GM12872 (cell line): ENCODE measurements around the gene CADM2.
A peak's percentile ranks its signal among the peaks of the same experiment; 100 is the strongest.

Experiments used
- CTCF ChIP-seq: IDR thresholded peaks from 3 replicates; pipeline ENCODE4 v1.5.1; 2011; ENCODE audit warnings: low read depth, mild to moderate bottlenecking, low read length, moderate library complexity; ENCODE audit not compliant: insufficient read depth

CADM2 gene

DNA sequence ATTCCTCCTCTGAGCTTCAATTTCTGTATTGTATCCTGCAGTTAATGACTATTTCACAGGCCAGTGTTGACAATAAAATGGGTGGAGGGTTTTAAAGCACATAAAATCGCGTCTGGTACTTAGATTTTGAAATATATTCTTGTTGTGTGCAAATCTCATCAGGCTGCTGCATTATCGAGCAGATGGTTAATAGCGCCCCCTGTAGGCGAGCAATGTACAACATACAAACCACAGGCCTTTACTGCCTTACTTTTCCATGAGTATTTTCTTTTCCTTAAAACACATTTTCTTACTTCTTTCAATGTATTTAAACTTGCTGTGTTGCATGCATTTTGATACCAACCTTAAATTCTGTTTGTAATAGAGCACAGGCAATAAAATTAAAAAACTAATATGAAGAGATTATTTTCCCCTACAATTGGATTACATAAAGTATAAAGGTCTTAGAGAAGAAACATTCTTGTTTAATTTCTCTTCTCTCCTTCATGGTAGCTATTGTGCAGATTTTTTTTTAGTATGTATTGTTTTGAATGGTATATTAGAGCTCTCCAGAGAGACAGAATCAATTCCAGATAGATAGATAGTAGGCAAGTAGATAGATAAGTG is 608.4 kb downstream of the CADM2 start:
- TF ChIP-seq CTCF: peak; percentile 70

- TF ChIP-seq CTCF: no peak
Measured at GRCh38 chr3:85570819-85571218, 612.0 kb downstream of the CADM2 start.

DNA sequence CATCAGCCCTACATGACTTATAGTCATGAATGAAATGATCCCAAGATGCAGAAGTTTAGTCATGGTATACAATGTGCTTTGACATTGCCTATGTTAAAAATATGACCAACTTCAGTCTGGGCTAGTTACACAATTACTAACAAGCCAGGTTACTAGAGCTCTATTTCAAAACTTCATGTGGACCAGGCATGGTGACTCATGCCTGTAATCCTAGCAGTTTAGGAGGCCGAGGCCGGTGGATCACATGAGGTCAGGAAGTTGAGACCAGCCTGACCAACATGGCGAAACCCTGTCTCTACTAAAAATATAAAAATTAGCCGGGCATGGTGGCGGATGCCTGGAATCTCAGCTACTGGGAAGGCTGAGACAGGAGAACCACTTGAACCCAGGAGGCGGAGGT is 613.0 kb downstream of the CADM2 start:
- TF ChIP-seq CTCF: no peak

GRCh38 chr3:85572426-85572825 is 613.6 kb downstream of the CADM2 start:
- no peak for TF ChIP-seq CTCF

- no peak for TF ChIP-seq CTCF
Measured at GRCh38 chr3:85572978-85573377, 614.2 kb downstream of the CADM2 start.

- no peak for TF ChIP-seq CTCF
Measured at GRCh38 chr3:85574006-85574705, 615.4 kb downstream of the CADM2 start.

DNA sequence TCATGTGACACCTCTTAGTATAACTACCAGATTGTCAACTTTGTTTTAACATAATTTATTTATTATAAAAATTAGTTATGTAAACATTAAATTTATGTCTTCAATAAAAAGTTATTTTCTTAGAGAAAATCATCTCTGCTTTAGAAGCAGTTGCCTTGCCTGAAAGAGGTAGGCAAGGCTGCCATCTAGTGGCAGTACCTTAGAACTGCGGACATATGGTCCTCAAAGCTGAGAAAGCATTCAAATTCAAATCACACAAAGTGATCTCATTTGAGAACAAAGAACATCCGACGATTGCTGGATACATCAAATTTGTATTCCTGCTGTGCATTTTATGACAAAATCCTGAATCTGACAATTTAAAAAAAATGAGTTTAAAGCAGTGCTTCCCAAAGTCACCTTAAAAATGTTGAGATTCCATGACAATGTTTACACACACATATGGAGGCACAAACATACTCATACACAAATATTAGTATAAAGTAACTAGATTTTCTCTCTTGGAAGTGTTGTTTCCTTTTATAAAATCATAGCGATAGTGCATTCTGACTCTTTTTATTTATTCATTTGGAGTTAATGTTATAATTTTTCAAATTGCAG is 617.4 kb downstream of the CADM2 start:
- peak; percentile 76 for TF ChIP-seq CTCF
